ENCODE results near the gene MISP.

DNA sequence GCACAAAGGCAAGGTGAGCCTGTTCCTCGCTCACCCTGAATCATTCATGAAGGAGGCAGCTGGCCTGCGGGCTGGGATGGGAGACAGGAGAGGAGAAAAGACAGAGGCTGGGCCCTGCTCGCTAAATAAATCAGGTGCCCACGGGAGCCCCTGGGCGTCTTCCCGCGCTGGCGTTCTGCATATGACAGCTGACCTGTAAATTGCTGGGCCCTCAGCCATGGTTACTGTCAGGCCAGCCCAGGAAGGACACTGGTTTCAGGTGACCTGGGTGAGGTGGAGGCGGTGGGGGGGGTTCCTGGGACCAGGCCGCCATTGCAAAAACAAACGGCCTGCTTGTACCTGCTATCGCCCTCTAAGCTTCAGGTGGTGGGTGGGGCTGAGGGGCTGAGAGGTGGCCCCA, 42.9 kb downstream of the MISP start:
- TF ChIP-seq GATA3 (IDR thresholded peaks at IDR 0.05; ENCODE audit: low read depth, low read length) (no peak), GATA2 (IDR thresholded peaks at IDR 0.05; ENCODE audit: low read depth, low read length) (no peak)

Data from SH-SY5Y (cell line).